ENCODE measurements around the gene OSBPL10. TPM values are rescaled to one million over a fixed set of nuclear protein-coding genes. Genes with fewer than 3 reads are reported as not detected.

OSBPL10 gene
- total RNA-seq, 1 donor from 2014 or later: 20.1 TPM

- no peaks in the 10 kb centered on the region for H3K27me3 ChIP-seq (ENCODE audit: control insufficient read depth, insufficient read depth, low read length)
- no peaks in the 10 kb centered on the region for H3K36me3 ChIP-seq (ENCODE audit: control insufficient read depth, insufficient read depth, low read length)
- DNase-seq (ENCODE audit: low read depth): no peak
- no peak for TF ChIP-seq CTCF (IDR thresholded peaks at IDR 0.05; ENCODE audit: insufficient read depth, low read length, poor library complexity, severe bottlenecking)
- H3K4me3 ChIP-seq (ENCODE audit: low read depth, low read length): no peak overlapping the region
Observed at GRCh38 chr3:31733234-31733667, 247.8 kb downstream of the OSBPL10 start.

- DNase-seq (ENCODE audit: low read depth): no peak
- no peak for TF ChIP-seq CTCF (IDR thresholded peaks at IDR 0.05; ENCODE audit: insufficient read depth, low read length, poor library complexity, severe bottlenecking)
- Histone ChIP-seq H3K4me3 (ENCODE audit: low read depth, low read length) (no peak overlapping the region), H3K27me3 (ENCODE audit: control insufficient read depth, insufficient read depth, low read length) (no peaks in the 10 kb centered on the region), H3K36me3 (ENCODE audit: control insufficient read depth, insufficient read depth, low read length) (no peaks in the 10 kb centered on the region)
Observed at GRCh38 chr3:31732548-31732947, 248.5 kb downstream of the OSBPL10 start.

- DNase-seq (ENCODE audit: low read depth): no peak
- Histone ChIP-seq H3K36me3 (ENCODE audit: control insufficient read depth, insufficient read depth, low read length) (no peaks in the 10 kb centered on the region), H3K4me3 (ENCODE audit: low read depth, low read length) (no peak overlapping the region), H3K27me3 (ENCODE audit: control insufficient read depth, insufficient read depth, low read length) (no peaks in the 10 kb centered on the region)
- TF ChIP-seq CTCF (IDR thresholded peaks at IDR 0.05; ENCODE audit: insufficient read depth, low read length, poor library complexity, severe bottlenecking): no peak
Observed at GRCh38 chr3:31729573-31729972, 251.5 kb downstream of the OSBPL10 start.

GRCh38 chr3:31729082-31729481, 252.0 kb downstream of the OSBPL10 start:
- no peaks in the 10 kb centered on the region for H3K27me3 ChIP-seq (ENCODE audit: control insufficient read depth, insufficient read depth, low read length)
- no peak for DNase-seq (ENCODE audit: low read depth)

GRCh38 chr3:31728403-31728802, 252.7 kb downstream of the OSBPL10 start:
- TF ChIP-seq CTCF (IDR thresholded peaks at IDR 0.05; ENCODE audit: insufficient read depth, low read length, poor library complexity, severe bottlenecking): no peak
- H3K27me3 ChIP-seq (ENCODE audit: control insufficient read depth, insufficient read depth, low read length): no peaks in the 10 kb centered on the region
- H3K4me3 ChIP-seq (ENCODE audit: low read depth, low read length): no peak overlapping the region
- DNase-seq (ENCODE audit: low read depth): no peak
- H3K36me3 ChIP-seq (ENCODE audit: control insufficient read depth, insufficient read depth, low read length): no peaks in the 10 kb centered on the region

More at GRCh38 chr3:31729082-31729481, 252.0 kb downstream of the OSBPL10 start:
- Histone ChIP-seq H3K36me3 (ENCODE audit: control insufficient read depth, insufficient read depth, low read length) (no peaks in the 10 kb centered on the region), H3K4me3 (ENCODE audit: low read depth, low read length) (no peak overlapping the region)
- TF ChIP-seq CTCF (IDR thresholded peaks at IDR 0.05; ENCODE audit: insufficient read depth, low read length, poor library complexity, severe bottlenecking): no peak

- DNase-seq (ENCODE audit: low read depth): no peak
- no peak overlapping the region for H3K4me3 ChIP-seq (ENCODE audit: low read depth, low read length)
- no peak for TF ChIP-seq CTCF (IDR thresholded peaks at IDR 0.05; ENCODE audit: insufficient read depth, low read length, poor library complexity, severe bottlenecking)
- no peaks in the 10 kb centered on the region for H3K36me3 ChIP-seq (ENCODE audit: control insufficient read depth, insufficient read depth, low read length)
- no peaks in the 10 kb centered on the region for H3K27me3 ChIP-seq (ENCODE audit: control insufficient read depth, insufficient read depth, low read length)
Observed at GRCh38 chr3:31725976-31726375, 255.1 kb downstream of the OSBPL10 start.

Data from kidney epithelial cell (primary cell).